ENCODE measurements around the gene CHID1.
A peak's percentile ranks its signal among the peaks of the same experiment; 100 is the strongest.

Gene CHID1

DNA sequence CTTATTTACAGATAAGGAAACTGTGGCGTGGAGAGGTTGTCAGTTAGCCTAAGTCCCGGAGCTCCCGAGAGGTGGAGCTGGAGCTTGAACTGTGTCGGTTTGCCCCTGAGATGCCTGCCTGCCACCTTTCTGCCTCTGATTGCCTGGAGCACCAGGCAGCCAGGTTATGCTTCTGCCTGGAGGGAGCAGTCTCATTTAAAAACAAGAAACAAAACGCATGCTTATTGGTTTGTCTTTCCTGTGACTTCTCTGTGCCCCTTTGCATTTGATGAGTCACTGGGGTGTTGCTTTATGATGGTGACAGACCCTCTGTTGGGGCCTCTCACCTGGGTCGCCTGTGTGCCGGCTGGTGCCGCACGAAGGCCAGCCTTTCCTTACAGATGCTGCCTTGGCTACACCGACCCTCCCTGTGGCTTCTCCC is 27.2 kb upstream of the CHID1 start:
- Histone ChIP-seq H3K9ac (ENCODE audit: low read length) (no peak overlapping the region), H2AK5ac (ENCODE audit: low read length, severe bottlenecking) (no peak overlapping the region), H3K23ac (ENCODE audit: low read length in 2 of 2) (no peak overlapping the region), H4K8ac (ENCODE audit: low read length) (peak overlapping the region; percentile 55), H3K14ac (ENCODE audit: low read length in 2 of 2) (no peak overlapping the region), H3K79me1 (replicated peaks; ENCODE audit: low read length, poor library complexity, severe bottlenecking) (peaks cover 7% of the 10 kb centered on the region), H3K4me2 (ENCODE audit: low read length, poor library complexity, severe bottlenecking) (no peak overlapping the region), H3K36me3 (ENCODE audit: control insufficient read depth in 1 of 2, insufficient read depth in 2 of 2, low read depth in 1 of 2, low read length in 2 of 2) (peaks cover 5 to 8% of the 10 kb centered on the region in 2 experiments), H3K27ac (ENCODE audit: low read length, poor library complexity, severe bottlenecking) (no peak overlapping the region), H2BK5ac (ENCODE audit: low read depth, low read length, poor library complexity, severe bottlenecking) (no peak overlapping the region), H3K4ac (ENCODE audit: low read depth in 1 of 2, low read length in 2 of 2) (no peak overlapping the region), H3K4me1 (ENCODE audit: control insufficient read depth, insufficient read depth, low read depth, low read length) (peaks cover 29% of the 10 kb centered on the region), H3K18ac (ENCODE audit: low read depth in 1 of 2, low read length in 2 of 2) (peak overlapping the region in 1 of 2 experiments; percentile 41), H2BK12ac (ENCODE audit: low read length in 2 of 2) (no peak overlapping the region), H2BK120ac (ENCODE audit: low read depth, low read length) (no peak overlapping the region), H2BK15ac (ENCODE audit: low read depth, poor library complexity, severe bottlenecking) (no peak overlapping the region), H3K4me3 (ENCODE audit: insufficient read depth in 1 of 2, low read depth in 1 of 2, low read length in 2 of 2) (no peak overlapping the region), H2AFZ (ENCODE audit: low read depth, low read length) (no peak overlapping the region), H3K27me3 (ENCODE audit: control insufficient read depth in 1 of 2, insufficient read depth in 1 of 2, low read length in 2 of 2) (no peaks in the 10 kb centered on the region), H4K91ac (ENCODE audit: low read length) (no peak overlapping the region), H3K9me3 (ENCODE audit: control insufficient read depth, low read length) (no peaks in the 10 kb centered on the region)
- DNase-seq: no peak
- WGBS: 82% methylated on average over 10 of the region's 10 CpGs

DNA sequence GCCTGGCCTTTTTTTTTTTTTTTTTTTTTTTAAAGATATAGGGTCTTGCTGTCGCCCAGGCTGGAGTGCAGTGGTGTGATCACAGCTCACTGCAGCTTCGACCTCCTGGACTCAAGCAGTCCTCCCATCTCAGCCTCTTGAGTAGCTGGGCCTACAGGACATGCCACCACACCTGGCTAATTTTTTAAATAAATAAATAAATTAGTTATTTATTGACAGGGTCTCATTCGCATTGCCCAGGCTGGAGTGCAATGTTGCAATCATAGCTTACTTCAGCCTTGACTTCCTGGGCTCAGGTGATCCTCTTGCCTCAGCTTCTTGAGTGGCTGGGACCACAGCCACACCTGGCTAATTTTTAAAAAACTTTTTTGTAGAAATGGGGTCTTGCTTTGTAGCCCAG is 25.6 kb upstream of the CHID1 start:
- no peak overlapping the region for H3K4me3 ChIP-seq (ENCODE audit: insufficient read depth in 1 of 2, low read depth in 1 of 2, low read length in 2 of 2)
- 100% methylated on average over 1 of the region's 3 CpGs for WGBS
- H2BK12ac ChIP-seq (ENCODE audit: low read length in 2 of 2): no peak overlapping the region

DNA sequence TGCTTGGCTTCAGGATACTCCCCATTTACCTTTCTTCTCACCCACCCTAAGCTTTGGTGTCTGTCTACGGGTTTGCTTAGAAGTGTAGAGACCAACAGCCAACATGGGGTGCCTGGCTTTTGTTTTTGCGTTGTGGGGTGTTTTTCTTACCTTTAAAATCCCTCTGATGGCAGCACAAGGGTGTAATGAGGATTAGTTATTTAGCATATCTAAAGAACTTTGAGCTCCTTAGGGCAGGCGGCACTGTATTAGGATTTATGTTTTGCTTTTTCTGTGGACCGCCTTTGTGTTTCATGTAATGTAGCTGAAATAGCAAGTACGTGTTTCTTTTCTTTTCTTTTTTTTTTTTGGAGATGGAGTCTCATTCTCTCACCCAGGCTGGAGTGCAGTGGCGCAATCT is 23.9 kb upstream of the CHID1 start:
- Histone ChIP-seq H3K14ac (ENCODE audit: low read length in 2 of 2) (no peak overlapping the region), H3K4me2 (ENCODE audit: low read length, poor library complexity, severe bottlenecking) (no peak overlapping the region), H2BK15ac (ENCODE audit: low read depth, poor library complexity, severe bottlenecking) (no peak overlapping the region), H3K23ac (ENCODE audit: low read length in 2 of 2) (no peak overlapping the region), H2AK5ac (ENCODE audit: low read length, severe bottlenecking) (peak overlapping the region; percentile 38), H2BK120ac (ENCODE audit: low read depth, low read length) (no peak overlapping the region), H3K79me1 (replicated peaks; ENCODE audit: low read length, poor library complexity, severe bottlenecking) (peaks cover 14% of the 10 kb centered on the region), H3K18ac (ENCODE audit: low read depth in 1 of 2, low read length in 2 of 2) (no peak overlapping the region), H3K4ac (ENCODE audit: low read depth in 1 of 2, low read length in 2 of 2) (no peak overlapping the region), H3K27me3 (ENCODE audit: control insufficient read depth in 1 of 2, insufficient read depth in 1 of 2, low read length in 2 of 2) (no peaks in the 10 kb centered on the region), H2AFZ (ENCODE audit: low read depth, low read length) (no peak overlapping the region), H3K9me3 (ENCODE audit: control insufficient read depth, low read length) (no peaks in the 10 kb centered on the region), H3K9ac (ENCODE audit: low read length) (no peak overlapping the region), H3K27ac (ENCODE audit: low read length, poor library complexity, severe bottlenecking) (no peak overlapping the region), H2BK5ac (ENCODE audit: low read depth, low read length, poor library complexity, severe bottlenecking) (no peak overlapping the region), H4K91ac (ENCODE audit: low read length) (no peak overlapping the region), H4K8ac (ENCODE audit: low read length) (no peak overlapping the region), H3K4me3 (ENCODE audit: insufficient read depth in 1 of 2, low read depth in 1 of 2, low read length in 2 of 2) (no peak overlapping the region), H3K36me3 (ENCODE audit: control insufficient read depth in 1 of 2, insufficient read depth in 2 of 2, low read depth in 1 of 2, low read length in 2 of 2) (peaks cover 5 to 9% of the 10 kb centered on the region in 2 experiments), H3K4me1 (ENCODE audit: control insufficient read depth, insufficient read depth, low read depth, low read length) (peaks cover 25% of the 10 kb centered on the region), H2BK12ac (ENCODE audit: low read length in 2 of 2) (no peak overlapping the region)
- WGBS: 86% methylated on average over 6 of the region's 6 CpGs
- no peak for DNase-seq

More for the DNA sequence above, 25.6 kb upstream of the CHID1 start:
- no peaks in the 10 kb centered on the region for H3K27me3 ChIP-seq (ENCODE audit: control insufficient read depth in 1 of 2, insufficient read depth in 1 of 2, low read length in 2 of 2)
- no peak overlapping the region for H2AFZ ChIP-seq (ENCODE audit: low read depth, low read length)
- peaks cover 5 to 8% of the 10 kb centered on the region in 2 experiments for H3K36me3 ChIP-seq (ENCODE audit: control insufficient read depth in 1 of 2, insufficient read depth in 2 of 2, low read depth in 1 of 2, low read length in 2 of 2)
- H2BK5ac ChIP-seq (ENCODE audit: low read depth, low read length, poor library complexity, severe bottlenecking): no peak overlapping the region
- H2BK15ac ChIP-seq (ENCODE audit: low read depth, poor library complexity, severe bottlenecking): no peak overlapping the region
- H3K14ac ChIP-seq (ENCODE audit: low read length in 2 of 2): no peak overlapping the region
- H4K91ac ChIP-seq (ENCODE audit: low read length): no peak overlapping the region
- H3K27ac ChIP-seq (ENCODE audit: low read length, poor library complexity, severe bottlenecking): no peak overlapping the region
- H2AK5ac ChIP-seq (ENCODE audit: low read length, severe bottlenecking): no peak overlapping the region
- H4K8ac ChIP-seq (ENCODE audit: low read length): no peak overlapping the region
- no peak overlapping the region for H3K4ac ChIP-seq (ENCODE audit: low read depth in 1 of 2, low read length in 2 of 2)
- peaks cover 27% of the 10 kb centered on the region for H3K4me1 ChIP-seq (ENCODE audit: control insufficient read depth, insufficient read depth, low read depth, low read length)
- H3K79me1 ChIP-seq (replicated peaks; ENCODE audit: low read length, poor library complexity, severe bottlenecking): peaks cover 9% of the 10 kb centered on the region
- H3K4me2 ChIP-seq (ENCODE audit: low read length, poor library complexity, severe bottlenecking): no peak overlapping the region
- H3K23ac ChIP-seq (ENCODE audit: low read length in 2 of 2): no peak overlapping the region
- no peaks in the 10 kb centered on the region for H3K9me3 ChIP-seq (ENCODE audit: control insufficient read depth, low read length)
- no peak overlapping the region for H2BK120ac ChIP-seq (ENCODE audit: low read depth, low read length)
- H3K18ac ChIP-seq (ENCODE audit: low read depth in 1 of 2, low read length in 2 of 2): no peak overlapping the region
- H3K9ac ChIP-seq (ENCODE audit: low read length): no peak overlapping the region
- DNase-seq: no peak

DNA sequence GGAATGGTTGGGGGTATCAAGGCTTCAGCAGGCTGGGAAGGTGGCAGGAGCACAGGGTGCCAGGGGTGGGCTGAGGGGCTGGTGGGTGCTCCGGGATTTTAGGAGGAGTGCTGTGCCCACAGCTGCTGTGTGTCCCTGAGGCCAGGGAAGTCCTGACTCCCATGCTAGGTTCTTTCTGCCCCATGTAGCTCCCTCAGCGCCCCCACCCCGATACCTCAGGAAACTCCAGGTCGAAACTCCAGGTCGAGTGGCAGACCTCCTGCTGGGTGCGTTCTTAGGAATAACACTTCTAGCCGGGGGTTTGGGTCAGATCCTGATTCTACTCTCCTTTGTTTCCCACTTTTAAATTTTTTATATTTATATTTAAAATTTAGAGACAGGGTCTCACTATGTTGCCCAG is 23.3 kb upstream of the CHID1 start:
- H3K18ac ChIP-seq (ENCODE audit: low read depth in 1 of 2, low read length in 2 of 2): no peak overlapping the region
- peaks cover 18% of the 10 kb centered on the region for H3K79me1 ChIP-seq (replicated peaks; ENCODE audit: low read length, poor library complexity, severe bottlenecking)
- no peaks in the 10 kb centered on the region for H3K27me3 ChIP-seq (ENCODE audit: control insufficient read depth in 1 of 2, insufficient read depth in 1 of 2, low read length in 2 of 2)
- no peak overlapping the region for H3K23ac ChIP-seq (ENCODE audit: low read length in 2 of 2)
- no peak overlapping the region for H2BK12ac ChIP-seq (ENCODE audit: low read length in 2 of 2)
- no peak overlapping the region for H4K91ac ChIP-seq (ENCODE audit: low read length)
- no peak overlapping the region for H2BK5ac ChIP-seq (ENCODE audit: low read depth, low read length, poor library complexity, severe bottlenecking)
- no peak overlapping the region for H3K4me2 ChIP-seq (ENCODE audit: low read length, poor library complexity, severe bottlenecking)
- no peak overlapping the region for H3K14ac ChIP-seq (ENCODE audit: low read length in 2 of 2)
- H3K4ac ChIP-seq (ENCODE audit: low read depth in 1 of 2, low read length in 2 of 2): no peak overlapping the region
- DNase-seq: no peak
- WGBS: 82% methylated on average over 4 of the region's 7 CpGs
- H2AFZ ChIP-seq (ENCODE audit: low read depth, low read length): no peak overlapping the region
- H3K4me3 ChIP-seq (ENCODE audit: insufficient read depth in 1 of 2, low read depth in 1 of 2, low read length in 2 of 2): no peak overlapping the region
- no peak overlapping the region for H3K27ac ChIP-seq (ENCODE audit: low read length, poor library complexity, severe bottlenecking)
- peaks cover 27% of the 10 kb centered on the region for H3K4me1 ChIP-seq (ENCODE audit: control insufficient read depth, insufficient read depth, low read depth, low read length)
- H2AK5ac ChIP-seq (ENCODE audit: low read length, severe bottlenecking): no peak overlapping the region
- no peaks in the 10 kb centered on the region for H3K9me3 ChIP-seq (ENCODE audit: control insufficient read depth, low read length)
- peaks cover 10 to 11% of the 10 kb centered on the region in 2 experiments for H3K36me3 ChIP-seq (ENCODE audit: control insufficient read depth in 1 of 2, insufficient read depth in 2 of 2, low read depth in 1 of 2, low read length in 2 of 2)
- no peak overlapping the region for H2BK120ac ChIP-seq (ENCODE audit: low read depth, low read length)
- H3K9ac ChIP-seq (ENCODE audit: low read length): peak overlapping the region; percentile 22
- H2BK15ac ChIP-seq (ENCODE audit: low read depth, poor library complexity, severe bottlenecking): no peak overlapping the region
- H4K8ac ChIP-seq (ENCODE audit: low read length): no peak overlapping the region

All from mesenchymal stem cell (in vitro differentiated cells and primary cell).